CD4-positive, alpha-beta T cell treated with Interleukin-6 at 100 ng/mL for 8 hours (primary cell): ENCODE results near the gene TM6SF1.
"Not testable (repeated sequence)": the region's sequence is repeated elsewhere in the genome, so short reads cannot be mapped to it uniquely, and the experiment has no call there.

Source experiments
- DNase-seq: peaks from one replicate; pipeline ENCODE4 v3.0.0-alpha.2; 2020; ENCODE audit warnings: mixed read lengths, low spot score

The TM6SF1 gene

DNA sequence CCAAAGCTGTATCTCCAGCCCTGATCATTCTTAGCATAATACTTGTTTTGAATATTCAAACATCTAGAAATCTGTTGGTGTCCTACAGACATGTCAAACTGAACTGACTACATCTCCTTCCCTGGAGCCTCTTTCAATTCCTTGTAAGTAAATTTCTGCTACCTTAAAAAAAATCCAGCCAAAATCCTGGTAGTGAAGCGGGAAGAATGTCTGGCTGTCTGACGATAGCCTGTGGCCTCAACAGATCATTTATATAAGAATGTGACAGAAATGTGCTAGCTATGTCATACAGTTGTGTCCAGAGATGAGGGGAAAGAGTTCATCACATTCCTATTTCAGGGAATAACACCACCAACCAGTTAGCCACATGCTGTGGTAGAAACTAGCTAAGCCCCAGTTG, 18.6 kb upstream of the TM6SF1 start:
- DNase-seq: no peak

DNA sequence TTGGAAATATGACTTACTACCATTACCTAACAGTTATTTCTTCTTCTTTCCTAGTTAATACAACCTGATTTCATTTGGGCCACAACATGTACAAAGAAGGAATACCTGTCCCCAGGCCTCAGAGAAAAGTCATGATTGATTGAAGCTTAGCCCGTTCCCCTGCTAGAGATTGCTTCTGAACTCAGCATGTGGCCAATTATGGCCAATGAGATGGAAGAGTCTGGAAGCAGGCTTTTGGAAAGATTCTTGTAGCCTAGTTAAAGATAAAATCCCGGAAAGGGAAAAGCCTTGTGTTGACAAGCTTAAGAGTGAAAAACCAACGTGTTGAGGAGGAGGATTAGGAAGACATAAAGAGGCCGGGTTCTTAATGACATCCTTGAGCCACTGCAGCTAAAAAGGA, 17.0 kb upstream of the TM6SF1 start:
- DNase-seq: no peak

DNA sequence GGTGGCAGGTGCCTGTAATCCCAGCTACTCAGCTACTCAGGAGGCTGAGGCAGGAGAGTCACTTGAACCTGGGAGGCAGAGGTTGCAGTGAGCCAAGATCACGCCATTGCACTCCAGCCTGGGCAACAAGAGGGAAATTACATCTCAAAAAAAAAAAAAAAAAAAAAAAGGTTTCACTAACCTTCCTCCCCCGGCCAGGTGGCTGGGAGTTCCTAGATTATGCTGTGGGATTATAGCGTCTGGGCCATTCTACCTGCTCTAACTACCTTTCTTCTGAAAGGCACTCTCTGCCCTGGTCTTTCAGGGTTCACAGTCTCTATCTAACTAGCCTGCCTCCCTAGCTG, 15.5 kb upstream of the TM6SF1 start:
- not testable (repeated sequence) for DNase-seq

DNA sequence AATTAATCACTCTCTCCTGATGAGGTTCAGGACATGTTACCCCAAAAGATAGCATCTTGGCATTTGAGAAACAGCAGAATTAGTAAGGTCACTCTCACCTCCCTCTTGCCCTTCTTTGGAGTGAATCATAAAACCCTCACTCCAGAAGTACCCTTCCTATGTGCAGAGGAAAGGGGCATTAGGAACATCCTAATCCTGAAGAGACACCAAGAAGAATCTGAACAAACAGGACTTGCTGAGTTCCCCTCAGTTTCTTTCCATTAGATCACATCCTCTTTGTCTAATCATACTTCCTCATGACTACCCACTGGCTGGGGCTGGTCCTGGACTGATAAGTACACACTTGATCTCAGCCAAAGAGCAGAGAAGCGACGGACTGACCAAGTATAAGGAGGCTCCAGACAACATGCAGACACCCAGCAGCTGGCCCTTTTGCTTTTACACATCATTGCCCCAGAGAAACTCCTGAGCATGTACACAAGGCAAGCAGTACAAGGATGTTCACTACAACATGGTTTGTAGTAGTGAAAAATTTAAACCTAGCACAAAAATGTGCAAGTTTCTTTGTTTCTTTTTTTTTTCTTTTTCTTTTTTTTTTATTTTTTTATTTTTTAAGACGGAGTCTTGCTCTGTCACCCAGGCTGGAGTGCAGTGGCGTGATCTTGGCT, 15.0 kb upstream of the TM6SF1 start:
- no peak for DNase-seq

DNA sequence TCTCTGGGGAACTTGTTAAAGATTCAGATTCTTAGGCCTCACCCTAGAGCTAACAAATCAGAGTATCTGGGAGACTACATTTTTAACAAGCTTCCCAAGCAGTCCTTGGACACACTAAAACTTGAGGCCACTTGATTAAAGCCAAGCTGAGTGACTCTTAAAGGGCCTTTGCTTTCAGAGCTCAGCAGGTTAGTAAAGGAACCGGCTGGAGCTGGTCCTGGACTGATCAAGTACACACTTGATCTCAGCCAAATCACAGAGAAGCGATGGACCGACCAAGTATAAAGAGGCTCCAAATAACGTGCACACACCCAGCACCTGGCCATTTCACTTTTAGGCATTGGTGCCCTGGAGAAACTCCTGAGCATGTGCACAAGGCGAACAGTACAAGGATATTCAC, 12.9 kb upstream of the TM6SF1 start:
- no peak for DNase-seq

DNA sequence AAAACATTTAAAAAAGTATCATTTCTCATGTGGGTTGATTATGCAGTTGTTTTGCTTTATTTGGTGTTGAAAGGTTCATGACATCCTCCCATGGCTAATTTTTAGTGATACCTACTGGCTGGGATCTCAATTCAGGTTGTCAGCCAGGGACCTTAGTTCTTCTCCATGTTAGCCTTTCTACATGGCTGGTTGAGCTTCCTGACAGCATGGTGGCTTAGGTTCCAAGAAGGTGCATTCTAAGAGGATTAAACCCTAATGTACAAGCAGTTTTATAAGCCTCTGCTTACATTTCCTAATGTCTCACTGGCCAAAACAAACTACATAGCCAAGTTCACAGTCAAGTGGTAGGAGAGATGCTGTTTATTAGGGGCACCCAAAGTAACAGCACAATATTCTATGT, 9.4 kb upstream of the TM6SF1 start:
- no peak for DNase-seq

DNA sequence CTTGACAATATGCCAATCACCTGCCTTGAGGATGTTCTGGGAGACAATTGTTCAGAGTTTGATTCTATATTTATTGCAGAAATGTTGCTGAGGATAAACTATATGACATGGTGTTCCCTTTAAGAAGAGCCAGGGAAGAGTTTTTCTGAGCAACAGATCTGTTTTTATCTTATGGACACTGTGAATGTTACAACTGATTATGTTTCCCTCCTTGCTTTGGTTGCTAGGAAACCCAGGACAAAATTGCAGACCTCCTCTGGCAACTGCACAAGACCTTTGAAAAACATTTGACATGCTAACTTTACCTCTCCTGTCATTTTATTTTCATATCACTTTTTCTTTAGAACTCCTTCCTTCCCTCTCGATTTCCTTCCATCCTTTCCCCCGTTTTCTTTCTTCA, 8.2 kb upstream of the TM6SF1 start:
- no peak for DNase-seq

DNA sequence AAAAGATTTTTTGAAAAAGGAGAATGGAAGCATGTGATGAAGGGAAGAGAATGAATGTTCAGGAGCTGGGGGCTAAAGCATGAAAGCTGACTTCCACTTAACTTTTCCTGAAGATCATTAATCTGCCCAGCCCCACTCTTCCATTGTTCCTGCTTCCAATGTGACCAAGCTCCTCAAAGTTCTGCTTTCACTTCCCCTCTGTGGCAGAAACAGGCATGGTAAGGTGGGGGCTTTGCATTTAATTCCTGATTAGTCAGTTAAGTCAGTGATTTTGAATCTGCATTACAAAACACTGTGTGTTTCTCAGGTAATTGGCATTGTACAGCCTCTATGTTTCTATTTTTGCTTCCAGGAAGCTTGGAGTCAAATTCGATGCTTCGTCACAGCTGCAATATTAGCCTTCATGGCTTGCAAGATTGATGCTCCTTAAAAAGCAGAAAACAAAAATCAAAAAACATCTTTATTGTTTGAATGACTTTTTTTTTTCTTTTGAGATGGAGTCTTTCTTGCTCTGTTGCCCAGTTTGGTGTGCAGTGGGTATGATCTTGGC, 7.3 kb upstream of the TM6SF1 start:
- no peak for DNase-seq

DNA sequence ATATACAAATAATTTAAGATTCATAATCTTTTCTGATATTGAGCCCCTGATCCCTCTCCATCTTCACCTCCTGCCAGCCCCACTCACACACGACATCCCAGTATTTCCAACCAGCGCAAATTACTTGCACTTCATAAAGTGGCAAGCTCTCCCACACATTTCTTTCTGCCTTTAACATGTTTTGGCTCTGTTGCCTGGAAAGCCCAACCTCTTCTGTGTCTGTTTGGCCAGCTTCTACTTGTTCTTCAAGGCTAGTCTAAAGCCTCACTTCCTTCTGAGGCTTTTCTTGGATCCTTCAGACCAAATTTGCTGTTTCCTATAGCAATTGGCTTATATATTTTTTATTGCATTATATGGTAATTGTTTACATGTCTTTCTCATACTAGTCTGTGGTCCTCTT, 5.1 kb upstream of the TM6SF1 start:
- DNase-seq: no peak

DNA sequence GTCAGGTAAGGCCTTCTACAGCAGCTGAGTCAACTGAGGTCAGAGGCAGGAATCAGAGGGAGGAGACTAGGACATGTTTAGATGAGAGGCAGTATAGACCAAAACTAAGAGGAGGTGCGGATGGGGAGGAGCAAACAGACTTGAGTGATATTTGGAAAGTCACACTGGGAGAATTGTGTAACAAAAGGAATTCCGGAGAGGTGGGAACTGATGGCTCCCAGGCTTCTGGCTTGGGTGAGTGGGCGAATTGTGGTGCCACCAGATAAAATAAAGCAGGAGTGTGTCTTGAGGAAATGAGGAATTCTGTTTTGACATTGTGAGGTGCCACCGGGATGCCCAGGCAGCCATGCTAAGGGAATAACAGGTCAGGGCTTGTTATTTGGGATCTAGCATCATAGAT, 3.3 kb upstream of the TM6SF1 start:
- DNase-seq: no peak

DNA sequence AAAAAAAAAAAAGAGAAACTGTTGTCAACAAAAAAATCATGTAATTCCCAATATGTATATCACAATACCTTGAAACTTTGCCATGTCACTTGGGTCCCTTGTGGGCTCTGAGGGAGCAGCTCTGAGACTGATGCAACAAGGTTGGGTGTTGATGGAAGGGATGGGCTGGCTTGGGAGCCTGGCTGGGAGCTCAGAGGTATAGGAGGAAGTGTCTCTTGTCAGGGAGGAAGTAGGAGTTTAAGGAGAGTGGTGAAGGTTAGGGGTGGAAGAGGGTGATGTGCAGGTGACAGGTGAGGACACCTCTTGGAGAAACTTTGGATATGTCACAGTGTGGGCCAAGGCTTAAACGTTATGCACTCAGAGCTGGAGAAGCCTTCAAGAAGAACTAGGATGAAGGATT, 2.0 kb upstream of the TM6SF1 start:
- DNase-seq: no peak

DNA sequence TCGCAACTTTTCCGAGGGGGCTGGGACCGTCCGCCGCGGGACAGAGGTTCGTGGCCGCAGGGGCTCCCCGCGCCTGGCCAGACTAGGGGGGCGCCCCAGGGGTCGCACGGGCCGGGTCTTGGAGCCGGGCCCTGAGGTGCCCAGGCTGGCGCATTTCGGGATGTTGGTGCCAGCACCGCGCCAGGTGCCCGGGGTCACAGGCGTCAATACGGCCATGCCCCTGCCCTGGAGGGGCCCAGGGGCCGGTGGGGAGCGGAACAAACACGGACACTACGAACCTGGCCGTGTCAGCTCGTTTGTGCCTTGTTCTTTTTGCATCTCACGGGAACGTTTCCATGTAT, 366 bp downstream of the TM6SF1 start:
- no peak for DNase-seq

DNA sequence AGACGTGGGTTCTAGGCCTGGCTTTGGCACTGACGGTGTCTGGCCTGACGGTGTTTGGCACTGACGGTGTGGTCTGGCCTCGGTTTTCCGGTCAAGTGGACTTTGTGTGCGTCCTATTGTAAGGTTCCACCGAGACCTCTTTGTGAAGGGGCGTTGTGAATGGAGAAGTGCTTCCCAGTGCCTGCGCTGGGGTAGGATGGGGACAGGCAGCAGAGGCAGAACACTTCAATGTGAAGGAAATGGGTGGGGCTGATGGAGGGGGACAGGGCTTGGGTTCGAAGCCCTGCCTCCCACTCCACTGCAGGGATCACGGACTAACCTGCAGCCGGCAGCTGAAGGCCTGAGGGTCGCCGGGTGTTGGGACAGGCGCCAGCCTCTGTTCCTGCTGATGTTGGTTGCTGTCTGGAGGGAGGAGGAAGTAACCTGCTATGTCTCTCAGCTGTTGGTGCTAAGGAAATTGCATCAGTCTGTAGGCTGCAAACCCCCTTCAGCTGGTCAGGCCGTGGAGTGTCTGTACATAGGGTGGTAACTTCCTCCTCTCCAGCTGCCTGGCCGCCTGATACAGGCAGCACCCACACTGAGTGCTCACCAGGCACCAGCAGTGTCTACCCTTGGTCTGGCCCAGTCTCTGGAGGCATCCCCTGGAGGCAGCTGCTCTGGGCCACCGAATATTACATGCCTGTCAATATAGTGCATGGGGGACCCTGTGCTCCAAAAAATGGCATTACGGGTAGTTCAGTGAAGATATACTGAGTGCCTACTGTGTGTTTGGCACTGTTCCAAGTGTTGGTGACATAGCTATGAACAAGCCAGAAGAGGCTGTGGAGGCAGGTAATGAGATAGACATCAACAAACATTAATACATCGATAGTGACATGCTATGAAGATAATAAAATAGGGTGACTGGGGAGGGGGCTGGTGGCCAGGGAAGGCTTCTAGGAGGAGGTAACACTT, 1.1 kb downstream of the TM6SF1 start:
- DNase-seq: peak; percentile 5

DNA sequence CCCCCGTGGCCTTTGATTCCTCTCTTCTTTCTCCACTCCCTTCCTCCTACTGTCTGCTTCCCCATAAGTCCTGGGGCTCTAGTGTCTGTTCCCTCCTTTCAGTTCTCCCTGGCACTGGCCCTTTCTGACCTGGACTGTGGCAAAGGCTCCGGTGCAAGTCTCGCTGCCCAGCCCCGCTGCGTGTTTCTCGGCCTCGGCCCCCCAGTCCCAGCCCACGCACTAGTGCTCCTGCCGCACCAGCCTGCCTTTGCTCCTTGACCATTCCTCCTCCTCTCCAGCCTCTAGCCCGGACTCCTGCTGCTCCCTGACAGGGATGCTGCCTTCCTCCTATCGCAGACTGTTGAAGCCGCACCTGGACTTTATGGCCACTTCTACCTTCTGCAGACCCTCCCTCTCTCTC, 2.1 kb downstream of the TM6SF1 start:
- DNase-seq: no peak

DNA sequence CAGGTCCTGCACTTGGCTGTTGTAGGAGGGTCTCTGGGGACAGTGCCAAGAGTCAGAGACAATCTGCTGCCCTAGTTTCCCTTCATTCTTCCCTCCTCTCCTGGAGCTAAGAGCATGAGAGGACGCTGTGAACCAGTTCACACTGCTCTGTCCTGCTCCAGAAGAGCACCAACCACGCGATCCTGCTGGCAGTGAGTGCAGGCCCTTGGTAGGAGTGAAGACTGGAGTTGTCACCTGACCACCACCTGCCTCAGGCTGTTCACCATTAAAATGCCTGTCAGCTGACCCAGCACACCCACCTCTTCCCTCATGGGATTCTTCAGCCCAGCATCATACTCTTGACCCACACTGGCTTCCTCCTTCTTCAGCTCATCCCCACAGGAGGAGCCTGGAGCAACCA, 2.9 kb downstream of the TM6SF1 start:
- DNase-seq: no peak

DNA sequence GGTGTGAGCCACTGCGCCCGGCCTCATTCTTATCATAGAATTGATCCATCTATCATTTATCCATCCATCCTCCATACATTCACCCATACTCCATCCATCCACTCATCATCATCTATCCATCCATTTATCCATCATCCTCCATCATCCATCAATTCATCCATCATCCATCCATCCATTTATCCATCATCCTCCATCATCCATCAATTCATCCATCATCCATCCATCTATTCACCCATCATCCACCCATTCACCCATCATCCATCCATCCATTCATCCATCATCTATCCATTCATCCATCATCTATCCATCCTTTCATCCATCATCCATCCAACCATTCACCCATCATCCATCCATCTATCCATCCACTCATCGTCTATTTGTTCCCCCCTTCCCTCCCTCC, 3.7 kb downstream of the TM6SF1 start:
- no peak for DNase-seq

DNA sequence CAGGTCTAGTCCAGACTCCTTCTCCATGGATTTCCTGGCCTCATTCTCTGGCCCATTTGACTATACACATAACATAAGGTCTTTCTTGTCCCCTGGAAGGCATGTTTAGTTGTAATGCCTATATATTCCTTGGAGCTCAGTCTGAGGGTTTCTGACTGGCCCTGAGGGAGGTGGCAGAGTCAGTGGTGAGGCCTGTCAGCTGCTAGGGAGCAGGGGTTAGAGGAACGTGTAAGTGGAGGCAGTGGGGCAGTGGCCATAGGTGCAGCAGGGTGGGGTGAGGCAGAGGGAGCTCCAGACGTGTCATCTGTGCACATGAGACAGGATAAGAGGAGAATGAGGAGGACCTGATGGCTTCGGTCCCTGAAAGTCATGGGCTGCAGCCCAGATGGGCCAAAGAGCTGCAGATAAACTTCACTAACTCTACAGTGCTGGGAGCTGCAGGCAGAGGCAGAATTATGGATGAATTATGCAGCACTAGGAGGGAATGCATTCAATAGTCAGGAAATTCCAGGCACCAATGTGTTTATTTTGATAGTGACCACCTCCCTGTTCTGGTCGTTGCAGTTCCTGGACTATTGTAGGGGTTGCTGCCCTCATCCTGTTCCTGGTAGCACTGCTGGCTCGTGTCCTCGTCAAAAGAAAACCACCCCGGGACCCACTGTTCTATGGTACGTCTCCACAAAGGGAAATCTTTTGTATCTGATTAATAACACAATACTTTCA, 4.9 kb downstream of the TM6SF1 start:
- DNase-seq: no peak

DNA sequence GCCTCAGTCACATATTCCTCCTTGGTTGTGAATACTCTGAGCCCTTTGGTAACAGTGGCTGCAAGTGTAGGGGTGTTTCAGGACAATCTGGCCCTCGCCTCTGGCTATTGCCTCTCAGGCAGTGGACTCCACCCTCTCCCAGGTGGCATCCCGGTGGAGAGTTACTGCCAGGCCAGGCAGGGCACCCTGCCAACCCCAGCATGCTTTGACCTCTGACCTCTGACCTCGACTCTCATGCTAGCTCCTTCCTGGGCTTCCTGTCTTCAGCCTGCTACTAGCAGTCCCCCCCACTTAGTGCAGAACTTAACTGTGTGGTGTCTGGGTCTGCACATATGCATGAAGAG, 5.5 kb downstream of the TM6SF1 start:
- DNase-seq: no peak

DNA sequence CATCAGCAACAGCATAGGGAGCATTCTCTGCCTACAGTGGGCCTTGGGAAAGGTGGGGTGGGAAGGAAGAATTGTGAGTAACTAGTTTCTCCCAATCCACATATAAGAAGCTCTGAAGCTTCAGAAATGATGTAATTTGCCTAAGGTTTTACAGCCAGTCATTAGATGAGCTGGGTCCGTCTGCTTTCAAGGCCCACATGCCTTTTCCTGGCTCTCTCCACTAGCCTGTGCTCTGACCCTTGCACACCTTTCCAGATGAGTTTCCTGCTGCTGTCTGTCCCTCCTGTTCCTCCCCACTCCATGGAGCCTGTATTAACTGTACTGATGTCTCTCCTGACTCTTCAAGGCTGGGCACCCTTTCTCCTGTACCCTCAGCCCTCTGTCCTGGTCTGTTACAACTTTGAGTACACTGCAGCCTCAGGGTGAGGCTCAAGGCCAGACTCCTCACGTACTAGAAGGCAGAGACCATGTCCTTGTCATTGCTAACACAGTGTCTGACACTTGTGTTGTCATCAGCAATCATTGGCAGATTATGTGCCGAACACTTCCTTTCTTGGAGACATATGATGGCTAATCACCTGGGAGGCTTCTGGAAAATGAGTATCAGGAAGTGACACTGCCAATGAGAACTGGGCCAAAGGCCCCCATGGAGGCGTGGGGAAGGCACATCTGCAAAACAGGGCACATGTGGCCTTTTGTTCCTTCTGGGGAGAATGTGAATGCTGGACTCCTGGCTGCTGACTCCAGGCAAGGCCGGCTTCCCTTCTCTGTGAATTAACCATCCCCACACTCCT, 6.6 kb downstream of the TM6SF1 start:
- no peak for DNase-seq

DNA sequence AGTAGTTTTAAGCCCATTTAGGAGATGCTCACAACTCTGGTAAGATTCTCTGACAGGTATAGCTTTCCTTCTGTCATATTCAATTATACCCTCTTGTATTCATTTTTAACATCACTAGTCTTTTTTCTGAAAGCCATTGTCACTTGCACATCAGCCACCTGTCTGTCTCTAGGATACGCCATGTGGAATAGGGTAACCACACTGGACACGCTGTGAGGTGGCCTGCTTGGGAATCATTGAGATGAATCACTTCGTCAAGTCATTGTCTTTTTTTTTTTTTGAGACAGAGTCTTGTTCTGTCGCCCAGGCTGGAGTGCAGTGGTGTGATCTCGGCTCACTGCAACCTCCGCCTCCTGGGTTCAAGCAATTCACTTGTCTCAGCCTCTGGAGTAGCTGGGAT, 7.4 kb downstream of the TM6SF1 start:
- no peak for DNase-seq

DNA sequence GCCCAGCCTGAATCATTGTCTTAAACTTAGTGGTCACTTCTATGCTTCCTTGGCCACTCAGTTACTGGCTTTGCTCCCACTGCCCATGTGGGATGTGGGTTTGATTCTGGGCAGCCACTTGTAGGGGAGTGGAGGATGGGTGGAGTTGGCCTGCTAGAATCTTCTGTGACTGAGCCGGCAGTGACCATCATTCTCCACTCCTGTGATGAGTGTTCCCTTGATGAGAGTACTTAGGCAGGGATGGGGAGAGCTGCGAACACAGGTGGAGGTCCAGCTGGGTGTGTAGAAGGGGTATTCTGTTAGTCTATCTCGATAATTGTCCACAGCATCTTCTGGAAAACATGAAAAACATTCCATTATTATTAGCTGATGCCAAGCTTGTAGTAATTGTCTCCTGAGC, 8.0 kb downstream of the TM6SF1 start:
- no peak for DNase-seq
